Measurements from ENCODE around the gene TRABD. TPM values are rescaled to one million over a fixed set of nuclear protein-coding genes. Genes with fewer than 3 reads are reported as not detected.
A peak's percentile ranks its signal among the peaks of the same experiment; 100 is the strongest.
"Not testable (repeated sequence)": the region's sequence is repeated elsewhere in the genome, so short reads cannot be mapped to it uniquely, and the experiment has no call there.

The TRABD gene
- total RNA-seq (100 to 1,000 TPM; 184 to 193 TPM), total RNA-seq (40.6 to 290 (median 127) reads per million in 172 experiments)
- polyA plus RNA-seq (2013, experiment 1 of 2): 84.4 TPM
- polyA plus RNA-seq (2013, experiment 2 of 2): 88.2 TPM

- Mint-ChIP-seq H3K36me3 (ENCODE audit: low read depth) (peaks cover 7% of the 10 kb centered on the region), H3K27me3 (peaks cover 4% of the 10 kb centered on the region), H3K4me3 (peak within 1 kb of the TSS; percentile 95), H3K27ac (peak within 1 kb of the TSS; percentile 96), H3K4me1 (ENCODE audit: low read depth) (peaks cover 25% of the 10 kb centered on the region), H3K9me3 (no peaks in the 10 kb centered on the region)
- intact Hi-C loops (cut with DNase I, micrococcal nuclease): loop anchor here in 1 of 2 experiments (2.0 to 5.0 kb wide), 3 partner anchors 17 to 268 kb away; partner anchors contain the start of genes ALG12 and CRELD2
- DNase-seq: peak; percentile 77 to 96 (median 88)
- TF ChIP-seq CTCF (IDR thresholded peaks at IDR 0.05): no peak
- POLR2A ChIA-PET: no interaction called here
- Histone ChIP-seq H3K9me3 (ENCODE audit: control insufficient read depth in 1 of 2, insufficient read depth in 1 of 2, low read length in 2 of 2) (no peaks in the 10 kb centered on the region), H3K4me1 (ENCODE audit: insufficient read depth, low read length) (peaks cover 53% of the 10 kb centered on the region), H3K36me3 (ENCODE audit: insufficient read depth, low read length) (peaks cover 4% of the 10 kb centered on the region), H3K27me3 (ENCODE audit: control insufficient read depth in 1 of 2, insufficient read depth in 2 of 2, low read length in 2 of 2) (peaks cover 0 to 2% of the 10 kb centered on the region in 2 experiments), H3K4me3 (ENCODE audit: low read length) (peak within 1 kb of the TSS; percentile 62), H3K27ac (ENCODE audit: low read depth in 1 of 2, low read length in 2 of 2) (peak within 1 kb of the TSS; percentile 56 to 60)
- ATAC-seq (ENCODE audit: poor library complexity): peak; percentile 67
- CTCF ChIA-PET: no interaction called here
These were observed at the start of gene TRABD for GRCh38 chr22:50185375-50186087. TRABD (plus strand) TSS chr22:50185913; CDS start chr22:50193061, 7,148 bp downstream.

- intact Hi-C loops (cut with DNase I, micrococcal nuclease): no loop called here
- POLR2A ChIA-PET: no interaction called here
- Histone ChIP-seq H3K27ac (ENCODE audit: low read depth in 1 of 2, low read length in 2 of 2) (no peak overlapping the region), H3K9me3 (ENCODE audit: control insufficient read depth in 1 of 2, insufficient read depth in 1 of 2, low read length in 2 of 2) (no peaks in the 10 kb centered on the region), H3K4me3 (ENCODE audit: low read length) (no peak overlapping the region), H3K27me3 (ENCODE audit: control insufficient read depth in 1 of 2, insufficient read depth in 2 of 2, low read length in 2 of 2) (peaks cover 4 to 12% of the 10 kb centered on the region in 2 experiments), H3K36me3 (ENCODE audit: insufficient read depth, low read length) (no peaks in the 10 kb centered on the region), H3K4me1 (ENCODE audit: insufficient read depth, low read length) (no peaks in the 10 kb centered on the region)
- no peak overlapping the region for H3K27ac Mint-ChIP-seq
- CTCF ChIA-PET: no interaction called here
- peaks cover 33% of the 10 kb centered on the region for H3K27me3 Mint-ChIP-seq
- ATAC-seq (ENCODE audit: poor library complexity) (no peak), DNase-seq (no peak)
- no peak overlapping the region for H3K4me3 Mint-ChIP-seq
- no peaks in the 10 kb centered on the region for H3K36me3 Mint-ChIP-seq (ENCODE audit: low read depth)
- no peaks in the 10 kb centered on the region for H3K9me3 Mint-ChIP-seq
- no peaks in the 10 kb centered on the region for H3K4me1 Mint-ChIP-seq (ENCODE audit: low read depth)
- no peak for TF ChIP-seq CTCF (IDR thresholded peaks at IDR 0.05)
These were observed 49.1 kb upstream of the TRABD start for GRCh38 chr22:50136581-50137015.

GRCh38 chr22:50137277-50137676 is 48.4 kb upstream of the TRABD start:
- H3K27ac Mint-ChIP-seq; H3K4me1 Mint-ChIP-seq (ENCODE audit: low read depth); H3K27me3 ChIP-seq (ENCODE audit: control insufficient read depth in 1 of 2, insufficient read depth in 2 of 2, low read length in 2 of 2); H3K36me3 Mint-ChIP-seq (ENCODE audit: low read depth); H3K9me3 Mint-ChIP-seq; H3K4me1 ChIP-seq (ENCODE audit: insufficient read depth, low read length); H3K27ac ChIP-seq (ENCODE audit: low read depth in 1 of 2, low read length in 2 of 2); H3K4me3 ChIP-seq (ENCODE audit: low read length); DNase-seq; H3K4me3 Mint-ChIP-seq; CTCF ChIA-PET; H3K9me3 ChIP-seq (ENCODE audit: control insufficient read depth in 1 of 2, insufficient read depth in 1 of 2, low read length in 2 of 2); ATAC-seq (ENCODE audit: poor library complexity); POLR2A ChIA-PET; H3K36me3 ChIP-seq (ENCODE audit: insufficient read depth, low read length); intact Hi-C loops (cut with DNase I, micrococcal nuclease): not testable (repeated sequence)
- peaks cover 29% of the 10 kb centered on the region for H3K27me3 Mint-ChIP-seq
